COLO668 (cell line): Measurements from ENCODE around the gene ASAP2.
"Not testable (repeated sequence)": the region's sequence is repeated elsewhere in the genome, so short reads cannot be mapped to it uniquely, and the experiment has no call there.

Experiments
- DNase-seq: peaks from one replicate; lab custom pipeline; 2025; ENCODE audit not compliant: unreplicated experiment; lab: John Stamatoyannopoulos, UW

The ASAP2 gene

GRCh38 chr2:9210030-9210429, 3.4 kb downstream of the ASAP2 start:
- no peak for DNase-seq

- DNase-seq = no peak
These were observed 4.9 kb downstream of the ASAP2 start for GRCh38 chr2:9211496-9211895.

- DNase-seq = peak; percentile 25
These were observed 5.5 kb downstream of the ASAP2 start for GRCh38 chr2:9212010-9212635.

GRCh38 chr2:9212661-9213411, 6.2 kb downstream of the ASAP2 start:
- no peak for DNase-seq

GRCh38 chr2:9213477-9214051, 7.0 kb downstream of the ASAP2 start:
- DNase-seq = no peak

- DNase-seq = no peak
These were observed 8.3 kb downstream of the ASAP2 start for GRCh38 chr2:9214873-9215272.

GRCh38 chr2:9215680-9216079, 9.1 kb downstream of the ASAP2 start:
- DNase-seq = peak; percentile 14

GRCh38 chr2:9216143-9216542, 9.5 kb downstream of the ASAP2 start:
- DNase-seq = not testable (repeated sequence)

- DNase-seq = no peak
These were observed 11.5 kb downstream of the ASAP2 start for GRCh38 chr2:9217838-9218770.

- no peak for DNase-seq
These were observed 12.4 kb downstream of the ASAP2 start for GRCh38 chr2:9219027-9219445.

GRCh38 chr2:9220201-9220600, 13.6 kb downstream of the ASAP2 start:
- no peak for DNase-seq

GRCh38 chr2:9221223-9221622, 14.6 kb downstream of the ASAP2 start:
- no peak for DNase-seq

GRCh38 chr2:9222239-9222892, 15.8 kb downstream of the ASAP2 start:
- no peak for DNase-seq

GRCh38 chr2:9222893-9223287, 16.3 kb downstream of the ASAP2 start:
- no peak for DNase-seq

GRCh38 chr2:9225806-9226205, 19.2 kb downstream of the ASAP2 start:
- DNase-seq = no peak

- no peak for DNase-seq
These were observed 20.1 kb downstream of the ASAP2 start for GRCh38 chr2:9226458-9227380.

GRCh38 chr2:9228088-9228751, 21.6 kb downstream of the ASAP2 start:
- DNase-seq = no peak

GRCh38 chr2:9228781-9229469, 22.3 kb downstream of the ASAP2 start:
- no peak for DNase-seq

- DNase-seq = no peak
These were observed 22.8 kb downstream of the ASAP2 start for GRCh38 chr2:9229470-9229820.
